Kasumi-1 (cell line): ENCODE results near the gene RHEX.

ENCODE experiments used
- DNase-seq, 2 experiments: peaks; one replicate each; lab custom pipeline; 2025; lab: John Stamatoyannopoulos, UW

The RHEX gene

DNA sequence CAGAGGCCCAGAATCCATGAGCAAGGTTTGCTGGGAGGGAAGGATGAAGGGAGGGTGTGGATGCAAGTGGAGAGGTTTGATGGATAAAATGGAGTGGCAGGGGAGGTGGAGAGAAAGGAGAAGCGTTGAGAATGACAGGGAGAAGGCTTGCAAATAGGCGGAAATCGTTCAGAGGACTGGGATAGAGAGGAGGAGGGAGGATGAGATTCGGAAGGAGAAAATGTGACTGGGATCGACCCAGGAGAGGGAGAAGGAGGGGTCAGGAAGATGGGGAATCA, 63.8 kb downstream of the RHEX start:
- DNase-seq, result no peak

DNA sequence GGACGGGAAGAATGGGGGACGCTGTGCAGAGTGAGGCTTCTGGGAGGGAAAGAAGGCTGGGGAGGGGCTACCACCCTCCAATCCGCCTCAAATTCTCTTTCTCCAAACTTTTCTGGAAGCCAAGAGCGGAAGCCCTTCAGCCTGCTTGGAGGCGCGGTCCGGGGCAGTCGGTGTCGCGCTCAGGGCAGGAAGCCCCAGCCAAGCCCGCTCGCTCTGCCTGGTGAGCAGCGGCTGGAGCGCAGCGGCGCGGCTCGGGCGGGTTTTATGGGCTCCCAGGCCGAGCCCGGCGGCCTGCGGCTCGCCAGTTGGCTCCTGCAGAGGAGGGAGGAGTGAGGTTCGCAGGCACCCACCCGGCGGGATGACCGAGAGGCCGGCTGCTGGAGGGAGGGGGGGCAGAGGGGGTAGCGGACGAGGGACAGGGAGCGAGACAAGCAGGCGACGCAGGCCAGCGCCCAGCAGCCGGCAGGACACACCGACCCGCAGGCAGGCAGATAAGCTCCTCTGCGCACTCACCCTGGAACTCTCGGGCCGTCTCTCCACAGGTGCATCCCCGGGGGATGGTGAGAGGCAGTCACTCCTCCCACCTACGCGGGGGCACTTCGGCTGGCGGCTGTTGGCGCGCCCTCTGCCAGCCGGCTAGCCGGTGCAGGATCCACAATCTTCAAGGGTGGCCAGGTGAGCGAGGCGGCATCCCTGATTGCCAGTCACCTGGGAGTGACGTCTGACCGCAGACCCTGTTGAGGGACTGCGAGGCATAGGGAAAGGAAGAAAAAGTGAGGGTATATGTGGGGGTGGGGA, 64.4 kb downstream of the RHEX start, which contains the start of gene AVPR1B:
Gene AVPR1B, minus strand, starts transcription at position 238 of the 798 bp plus-strand sequence. CDS start 498 bp downstream, outside the sequence.
- peak in 1 of 2 experiments; percentile 25 for DNase-seq

DNA sequence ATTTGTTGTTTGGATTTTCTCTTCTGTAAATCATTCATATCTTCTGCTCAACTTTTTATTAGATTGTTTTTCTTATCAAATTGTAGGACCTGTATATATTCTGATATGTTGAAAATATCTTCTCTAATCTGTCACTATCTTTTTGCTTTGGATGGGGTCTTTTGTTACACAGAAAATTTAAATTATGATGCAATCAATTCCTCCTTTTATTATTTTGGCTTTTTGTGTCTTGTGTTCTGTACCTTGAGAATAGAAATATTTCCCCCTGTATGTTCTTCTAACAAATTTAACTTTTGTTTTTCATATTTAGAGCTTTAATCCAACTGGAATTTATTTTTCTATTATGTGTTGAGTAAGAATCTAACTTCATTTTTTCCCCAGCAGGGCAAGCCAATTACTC, 67.4 kb downstream of the RHEX start:
- no peak for DNase-seq

DNA sequence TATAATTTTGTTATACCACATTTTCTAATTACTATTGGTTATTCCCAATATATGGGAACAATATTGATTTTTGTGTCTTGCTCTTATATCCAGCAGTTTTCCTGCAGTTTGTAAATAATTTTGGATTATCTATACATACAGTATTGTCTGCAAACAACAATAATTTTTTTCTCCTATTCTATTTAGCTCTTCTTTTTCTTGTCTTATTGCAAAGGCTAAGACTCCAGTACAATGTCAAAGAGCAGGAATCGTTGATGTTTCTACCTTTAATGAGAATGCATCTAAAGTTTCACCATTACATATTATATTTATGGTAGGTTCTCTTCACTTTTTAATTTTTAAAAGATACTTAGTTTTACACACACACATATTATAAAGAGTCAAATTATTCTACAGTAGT, 68.3 kb downstream of the RHEX start:
- no peak for DNase-seq

DNA sequence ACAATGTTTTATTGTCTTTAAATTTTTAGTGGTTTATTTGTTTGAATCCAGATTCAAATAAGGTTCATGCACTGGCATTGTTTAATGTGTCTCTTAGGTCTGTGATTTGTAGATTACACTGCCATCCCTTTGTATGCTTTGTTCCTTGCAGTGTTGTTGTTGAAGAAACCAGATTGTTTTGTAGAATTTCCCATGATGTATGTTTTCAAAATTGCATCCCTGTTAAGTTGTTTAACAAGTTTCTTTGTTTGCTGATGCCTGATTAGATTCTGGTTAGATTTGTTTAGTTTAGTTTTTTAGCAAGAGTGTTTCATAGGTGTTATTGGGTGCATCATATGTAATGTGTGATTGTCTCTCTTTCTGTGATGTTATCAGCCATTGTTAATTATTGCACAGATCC, 69.7 kb downstream of the RHEX start:
- DNase-seq, result no peak

DNA sequence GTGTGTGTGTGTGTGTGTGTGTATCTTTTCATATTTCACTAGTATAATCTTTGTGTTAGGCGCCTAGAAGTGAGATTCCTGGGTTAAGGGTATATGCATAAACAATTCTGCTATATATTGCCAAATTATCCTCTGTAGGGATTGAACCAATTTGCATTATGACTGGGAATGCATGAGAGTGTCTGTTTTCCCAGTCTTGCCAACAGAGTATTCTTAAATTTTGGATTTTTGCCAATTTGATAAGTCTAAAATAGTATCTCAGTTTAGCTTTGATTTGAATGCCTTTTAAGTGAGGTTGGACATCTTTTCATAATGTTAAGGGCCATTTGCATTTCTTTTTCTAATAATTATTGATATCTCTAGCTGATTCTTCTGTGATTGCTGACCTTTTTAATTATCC, 72.4 kb downstream of the RHEX start:
- DNase-seq, result no peak

DNA sequence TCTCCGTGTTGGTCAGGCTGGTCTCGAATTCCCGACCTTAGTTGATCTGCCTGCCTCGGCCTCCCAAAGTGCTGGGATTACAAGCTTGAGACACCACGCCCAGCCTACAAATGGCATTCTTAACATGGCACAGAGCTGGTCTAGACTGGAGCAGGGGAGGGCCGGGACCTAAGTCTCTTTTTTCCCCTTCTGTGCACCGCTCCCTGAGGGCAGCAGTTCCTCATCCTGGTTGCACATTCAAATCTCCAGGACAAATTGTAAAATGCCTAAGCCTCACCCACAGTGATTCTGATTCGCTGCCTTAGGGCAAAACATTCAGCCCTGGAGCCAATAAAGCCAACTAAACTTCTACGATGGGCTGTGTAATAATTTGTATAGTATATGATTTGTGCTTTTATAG, 74.4 kb downstream of the RHEX start:
- DNase-seq, result no peak

DNA sequence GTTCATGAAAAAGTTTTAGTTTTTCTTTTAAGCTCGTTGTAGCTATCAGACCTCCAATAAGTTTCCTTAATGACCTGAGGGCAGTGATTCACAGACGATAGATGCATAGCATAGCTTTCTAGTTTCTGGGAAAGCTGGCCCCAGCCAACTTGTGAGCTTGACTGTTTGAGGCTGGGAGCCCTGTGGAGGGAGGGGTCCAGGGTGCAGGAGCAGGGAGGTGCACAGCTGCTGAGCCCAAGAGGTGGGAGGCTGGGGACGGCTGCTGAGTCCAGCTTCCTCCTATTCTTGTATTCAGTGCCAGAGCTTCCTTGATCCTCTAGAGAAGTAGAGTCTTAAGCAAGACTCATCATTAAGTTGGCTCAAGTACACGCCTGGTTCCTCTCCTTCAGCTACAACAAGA, 75.2 kb downstream of the RHEX start:
- DNase-seq, result peak; percentile 23 to 27

DNA sequence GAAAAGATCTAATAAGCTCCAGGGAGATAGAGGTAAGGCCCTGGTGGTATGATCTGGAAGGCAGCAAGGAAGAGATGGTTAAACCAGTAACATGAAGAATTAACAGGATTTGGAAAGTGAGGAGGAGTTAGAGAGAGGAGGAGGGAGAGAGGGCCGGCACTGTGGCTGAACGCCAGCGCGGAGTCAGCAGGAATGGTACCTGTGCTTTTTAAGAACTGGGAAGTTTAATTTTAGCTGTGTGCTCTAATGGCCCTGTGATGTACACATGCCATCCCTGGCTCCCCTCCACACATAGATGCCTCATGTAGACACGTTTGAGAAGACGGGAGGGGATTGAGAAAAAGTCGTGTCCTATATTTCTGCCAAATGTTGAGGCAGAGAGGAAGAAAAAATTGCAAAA, 78.1 kb downstream of the RHEX start:
- DNase-seq, result no peak

DNA sequence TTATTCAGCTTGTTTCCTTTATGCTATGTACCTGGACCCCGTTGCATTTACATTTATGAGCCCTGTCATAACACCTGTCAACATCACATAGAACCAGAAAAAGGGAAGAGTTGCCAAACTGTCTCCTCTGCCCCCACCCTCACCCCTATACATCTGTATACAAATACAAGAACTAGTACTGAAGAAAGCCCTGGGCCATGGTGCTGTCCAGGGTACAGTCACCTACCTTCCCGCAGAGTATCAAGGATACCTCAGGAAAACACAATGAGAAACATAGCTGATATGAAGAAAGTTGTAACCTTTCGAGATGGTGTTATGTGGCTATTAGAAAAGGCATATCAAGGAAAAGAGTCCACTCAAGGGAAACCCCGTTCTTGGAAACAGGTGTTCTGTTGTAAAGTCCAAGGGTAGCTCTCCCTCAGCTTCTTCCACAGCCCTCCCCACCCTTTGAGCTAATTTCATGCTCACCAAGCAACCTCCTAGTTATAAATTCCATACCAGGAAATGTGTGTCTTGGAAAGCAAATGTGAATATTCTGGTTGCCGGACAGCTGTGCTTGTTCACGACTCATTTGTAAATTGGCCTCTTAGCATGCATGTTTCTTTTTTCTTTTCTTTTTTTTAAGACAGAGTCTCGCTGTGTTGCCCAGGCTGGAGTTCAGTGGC, 80.9 kb downstream of the RHEX start:
- DNase-seq, result no peak

DNA sequence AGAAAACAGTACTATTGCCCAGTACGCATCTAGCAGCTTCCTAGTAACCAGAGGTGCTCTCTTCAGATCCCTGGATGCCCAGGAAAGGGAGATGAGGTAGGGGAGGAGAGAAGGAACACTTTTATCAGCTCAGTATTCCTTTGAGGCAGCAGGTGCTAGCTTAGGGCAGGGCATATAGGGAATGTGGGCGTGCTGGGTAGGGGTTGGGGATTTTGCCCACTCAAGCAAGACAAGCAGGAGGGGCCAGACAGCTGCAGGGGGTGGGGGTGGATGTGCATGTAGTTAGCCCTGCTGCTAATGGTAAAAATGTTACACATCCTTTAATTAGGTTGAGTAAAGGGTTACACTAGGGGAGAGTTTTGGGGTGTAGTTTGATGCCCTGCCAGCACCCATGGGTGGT, 82.3 kb downstream of the RHEX start:
- DNase-seq, result no peak

DNA sequence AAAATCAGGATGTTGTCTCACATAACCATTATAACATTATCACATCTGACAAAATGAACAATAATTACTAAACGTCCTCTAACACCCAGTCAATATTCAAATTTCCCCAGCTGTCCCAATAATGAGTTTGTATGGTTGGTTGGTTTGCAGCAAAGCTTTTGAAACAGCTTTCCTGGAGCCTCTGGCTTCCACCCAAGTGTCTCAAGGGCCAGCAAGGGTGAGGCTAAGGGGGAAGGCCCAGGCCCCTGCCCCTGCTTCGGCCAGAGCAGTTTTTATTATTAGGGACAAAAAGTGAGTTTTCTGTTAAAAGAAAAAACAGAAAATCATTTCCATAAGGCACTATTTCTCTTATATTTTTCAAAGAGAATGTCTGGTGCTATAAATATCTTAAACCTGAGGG, 83.3 kb downstream of the RHEX start:
- DNase-seq, result no peak

DNA sequence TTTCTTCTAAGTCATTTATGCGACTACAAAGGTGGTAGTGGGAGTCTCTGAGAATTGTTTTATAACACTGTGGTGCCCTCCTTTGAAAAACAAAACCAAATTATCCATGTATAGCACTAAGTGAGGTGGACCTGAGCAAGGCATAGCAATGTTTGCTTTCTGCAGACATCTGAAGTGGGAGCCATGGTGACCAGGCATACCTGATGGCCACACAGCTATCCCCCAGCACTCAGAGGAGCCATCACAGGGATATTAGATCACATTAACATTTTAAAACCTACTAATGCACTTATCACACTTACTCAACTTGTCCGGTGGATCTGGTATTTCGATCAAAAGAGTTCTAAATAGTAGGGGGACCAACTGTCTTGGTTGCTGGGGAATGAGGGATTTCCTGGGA, 89.0 kb downstream of the RHEX start:
- no peak for DNase-seq

DNA sequence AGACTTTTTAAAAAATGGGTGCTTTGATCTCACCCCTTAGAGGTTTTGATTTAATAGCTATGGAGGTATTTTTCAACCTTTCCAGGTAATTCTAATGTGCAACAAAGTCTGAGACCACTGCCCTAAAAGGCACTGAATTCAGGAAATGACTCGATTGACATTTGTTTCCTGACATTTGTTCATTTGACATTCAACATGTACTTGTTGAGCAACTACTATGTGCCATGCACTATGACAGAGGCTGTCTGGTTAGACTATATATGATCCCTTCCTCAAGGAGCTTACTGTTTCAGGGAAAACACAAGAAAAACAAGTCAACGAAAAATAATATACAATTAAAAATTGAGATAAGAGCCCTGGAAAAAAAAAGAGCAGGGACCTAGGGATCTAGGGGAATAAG, 89.8 kb downstream of the RHEX start:
- no peak for DNase-seq

DNA sequence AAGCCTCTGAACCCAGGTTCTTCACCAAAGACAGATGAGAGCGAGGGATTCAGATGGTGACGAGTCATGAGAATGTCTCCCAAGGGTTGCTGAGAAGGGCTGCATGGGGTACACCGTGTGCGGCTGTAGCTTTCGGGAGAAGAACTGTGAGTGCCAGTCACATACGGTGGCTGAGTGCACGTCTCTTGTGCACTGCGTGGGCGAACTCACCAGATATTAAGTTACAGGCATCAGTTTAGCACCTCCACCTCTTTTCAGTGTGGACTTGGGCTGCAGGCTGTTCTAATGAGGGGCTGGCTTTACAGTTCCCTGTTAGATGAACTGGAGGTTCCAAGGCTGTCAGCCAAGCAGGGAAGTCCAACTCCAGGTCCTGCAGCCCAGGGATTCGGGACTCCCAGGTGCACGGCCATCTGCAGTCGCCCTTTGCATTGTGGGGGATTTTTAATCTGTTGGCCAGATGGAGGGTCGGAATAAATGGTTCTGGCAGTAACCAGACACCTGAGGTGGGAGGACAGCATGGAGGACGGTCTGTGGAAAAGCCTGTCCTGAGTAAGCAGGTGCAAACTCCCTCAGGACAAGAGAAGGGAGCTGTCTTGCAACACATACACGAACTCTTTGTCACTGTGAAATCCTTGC, 90.7 kb downstream of the RHEX start:
- no peak for DNase-seq

DNA sequence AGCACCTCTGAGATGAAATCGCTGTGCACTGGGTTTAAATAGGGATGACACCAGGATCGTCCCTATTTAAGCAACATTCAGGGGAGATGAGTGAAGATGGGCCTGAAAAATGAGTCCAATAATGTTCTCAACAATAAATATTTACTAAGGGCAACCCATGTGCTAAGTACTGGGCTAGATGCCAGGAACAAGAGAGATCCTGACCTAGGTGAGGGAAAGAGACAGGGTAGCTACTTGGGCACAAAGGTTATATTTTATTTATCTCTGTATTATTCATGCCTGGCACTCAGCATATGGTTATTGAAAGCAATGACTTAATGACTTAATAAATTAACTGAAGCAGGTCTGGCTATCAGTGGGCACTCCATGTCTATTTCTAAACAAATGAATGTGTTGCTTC, 91.6 kb downstream of the RHEX start:
- DNase-seq, result no peak

DNA sequence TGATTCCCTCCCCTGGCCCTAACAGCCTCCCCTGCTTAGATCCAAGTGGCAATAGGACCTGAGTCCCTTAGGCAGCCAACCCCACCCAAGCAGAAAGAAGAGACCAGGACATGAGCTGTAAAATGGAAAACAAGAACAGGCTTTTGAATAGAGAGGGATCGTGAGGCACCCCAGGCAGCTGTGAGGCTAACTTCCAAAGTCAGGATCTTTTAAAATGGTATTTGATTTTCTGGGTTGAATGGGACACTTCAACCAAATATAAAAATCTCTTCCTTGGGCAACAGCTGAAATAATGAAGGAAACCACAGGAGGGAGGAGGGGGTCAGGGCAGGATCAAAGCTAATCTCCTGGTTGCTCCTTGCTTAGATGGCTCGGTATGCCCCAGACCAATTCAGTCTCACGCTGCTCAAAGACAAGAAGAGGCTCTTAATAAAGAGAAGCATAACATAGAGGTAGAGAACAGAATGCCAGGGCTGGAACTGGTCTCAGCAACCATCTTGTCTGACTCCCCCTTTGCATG, 92.9 kb downstream of the RHEX start:
- DNase-seq, result no peak
